ENCODE results near the gene MBD3L2B.

DNA sequence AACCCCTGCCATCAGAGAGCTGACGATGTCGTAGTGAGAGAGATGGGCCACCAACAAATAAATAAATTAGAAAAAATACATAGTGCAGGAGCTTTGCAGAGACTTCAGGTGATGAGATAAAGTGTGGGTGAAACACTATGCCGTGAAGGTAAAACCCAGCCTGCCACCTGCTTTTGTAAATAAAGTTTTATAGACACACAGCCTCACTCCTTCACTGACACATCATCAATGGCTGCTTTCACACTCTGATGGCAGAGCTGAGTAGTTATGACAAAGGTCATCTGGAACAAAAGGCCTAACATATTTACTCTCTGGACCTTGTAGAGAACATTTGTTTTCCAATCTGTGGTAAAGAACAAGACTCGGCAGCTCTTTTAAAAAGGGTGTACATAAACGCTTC lies 45.0 kb downstream of the MBD3L2B start:
- TF ChIP-seq, protein P1, sequence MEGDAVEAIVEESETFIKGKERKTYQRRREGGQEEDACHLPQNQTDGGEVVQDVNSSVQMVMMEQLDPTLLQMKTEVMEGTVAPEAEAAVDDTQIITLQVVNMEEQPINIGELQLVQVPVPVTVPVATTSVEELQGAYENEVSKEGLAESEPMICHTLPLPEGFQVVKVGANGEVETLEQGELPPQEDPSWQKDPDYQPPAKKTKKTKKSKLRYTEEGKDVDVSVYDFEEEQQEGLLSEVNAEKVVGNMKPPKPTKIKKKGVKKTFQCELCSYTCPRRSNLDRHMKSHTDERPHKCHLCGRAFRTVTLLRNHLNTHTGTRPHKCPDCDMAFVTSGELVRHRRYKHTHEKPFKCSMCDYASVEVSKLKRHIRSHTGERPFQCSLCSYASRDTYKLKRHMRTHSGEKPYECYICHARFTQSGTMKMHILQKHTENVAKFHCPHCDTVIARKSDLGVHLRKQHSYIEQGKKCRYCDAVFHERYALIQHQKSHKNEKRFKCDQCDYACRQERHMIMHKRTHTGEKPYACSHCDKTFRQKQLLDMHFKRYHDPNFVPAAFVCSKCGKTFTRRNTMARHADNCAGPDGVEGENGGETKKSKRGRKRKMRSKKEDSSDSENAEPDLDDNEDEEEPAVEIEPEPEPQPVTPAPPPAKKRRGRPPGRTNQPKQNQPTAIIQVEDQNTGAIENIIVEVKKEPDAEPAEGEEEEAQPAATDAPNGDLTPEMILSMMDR (IDR thresholded peaks at IDR 0.05): no peak
- TF ChIP-seq EZH2 (IDR thresholded peaks at IDR 0.05; ENCODE audit: borderline replicate concordance, insufficient read depth, low read depth, low read length, poor library complexity, severe bottlenecking): no peak

All from B cell (primary cell).